Kidney capillary endothelial cell (primary cell): ENCODE results near the gene CCDC142.
"Not testable (repeated sequence)": the region's sequence is repeated elsewhere in the genome, so short reads cannot be mapped to it uniquely, and the experiment has no call there.

Experiments
- DNase-seq: peaks from one replicate; pipeline ENCODE4 v3.0.0-alpha.2; 2018; ENCODE audit warnings: low spot score

CCDC142 gene

GRCh38 chr2:74498500-74499266, 15.9 kb upstream of the CCDC142 start:
- DNase-seq, result no peak

- DNase-seq, result no peak
Observed at GRCh38 chr2:74497777-74498499, 15.1 kb upstream of the CCDC142 start.

- no peak for DNase-seq
Observed at GRCh38 chr2:74496997-74497776, 14.4 kb upstream of the CCDC142 start.

GRCh38 chr2:74495440-74495839, 12.6 kb upstream of the CCDC142 start:
- no peak for DNase-seq

- no peak for DNase-seq
Observed at GRCh38 chr2:74493546-74493945, 10.7 kb upstream of the CCDC142 start.

GRCh38 chr2:74491648-74492544, 9.1 kb upstream of the CCDC142 start:
- no peak for DNase-seq

GRCh38 chr2:74489906-74490305, 7.1 kb upstream of the CCDC142 start:
- no peak for DNase-seq

GRCh38 chr2:74488643-74489481, 6.1 kb upstream of the CCDC142 start:
- no peak for DNase-seq

GRCh38 chr2:74486141-74486540, 3.3 kb upstream of the CCDC142 start:
- no peak for DNase-seq

- DNase-seq, result not testable (repeated sequence)
Observed at GRCh38 chr2:74483675-74484164, 922 bp upstream of the CCDC142 start.

GRCh38 chr2:74481961-74482800, 617 bp downstream of the CCDC142 start:
- DNase-seq, result no peak

GRCh38 chr2:74481431-74481830, 1.4 kb downstream of the CCDC142 start:
- DNase-seq, result no peak

GRCh38 chr2:74474899-74475298, 7.9 kb downstream of the CCDC142 start:
- DNase-seq, result no peak

GRCh38 chr2:74474481-74474880, 8.3 kb downstream of the CCDC142 start:
- DNase-seq, result no peak

GRCh38 chr2:74472945-74473258, 9.9 kb downstream of the CCDC142 start:
- no peak for DNase-seq

- peak; percentile 91 for DNase-seq
Observed at GRCh38 chr2:74472086-74472944, 10.5 kb downstream of the CCDC142 start, which contains the start of gene MRPL53. Gene MRPL53, minus strand, starts transcription at chr2:74472680. Its CDS starts 20 bp downstream, at chr2:74472660.

- DNase-seq, result no peak
Observed at GRCh38 chr2:74471332-74472065, 11.3 kb downstream of the CCDC142 start.

- not testable (repeated sequence) for DNase-seq
Observed at GRCh38 chr2:74470742-74471141, 12.1 kb downstream of the CCDC142 start.
